Muscle of arm (tissue), 12 donors: Measurements from ENCODE around the gene SH2D1A. TPM values are rescaled to one million over a fixed set of nuclear protein-coding genes. Genes with fewer than 3 reads are reported as not detected.

Experiments used
- DNase-seq: peaks from one replicate; pipeline ENCODE4 v3.0.0-alpha.2; 2013
- polyA plus RNA-seq, 12 donors: library from polyadenylated mRNA; unstranded; fragments of 120-200 nt; gene quantifications; one replicate each; pipeline ENCODE4 v1.2.1, GENCODE V29; 2013; ENCODE audit not compliant: insufficient read length in 12 of 12

Gene SH2D1A
- polyA plus RNA-seq, 12 donors = 2.1 to 5.0 (median 3.3) TPM; not detected in 2

DNA sequence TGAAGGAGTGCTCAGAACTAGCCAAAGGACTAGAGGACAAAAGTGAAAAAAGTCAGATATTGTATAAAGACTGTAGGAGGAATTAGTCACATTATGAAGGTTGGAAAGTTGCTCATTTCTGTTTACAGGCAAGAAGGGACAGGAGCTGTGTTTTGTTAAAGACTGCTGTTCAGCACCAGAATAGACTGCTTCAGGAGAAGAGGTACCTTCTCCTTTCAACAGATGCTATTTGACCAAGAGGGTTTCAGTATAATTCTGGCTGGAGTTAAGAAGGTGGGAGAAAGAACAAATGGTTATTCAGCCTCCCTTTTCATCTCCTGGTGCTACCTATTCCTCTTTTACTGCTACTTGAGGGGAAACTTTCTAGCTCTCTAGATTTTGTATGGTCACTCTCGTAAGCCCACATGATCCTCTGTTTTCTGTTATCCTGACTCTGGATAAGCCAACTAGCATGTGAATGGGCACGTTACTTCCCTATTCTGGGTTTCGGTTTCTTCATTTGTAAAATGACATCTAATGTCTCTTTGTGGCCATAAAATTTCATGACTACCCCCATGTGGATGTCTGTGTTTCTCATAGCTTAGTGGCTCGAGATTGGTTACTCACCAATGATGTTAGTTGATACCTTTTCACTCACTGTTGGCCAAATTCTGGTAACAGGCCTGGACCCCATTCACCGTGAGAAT lies 68.9 kb downstream of the SH2D1A start:
- DNase-seq = no peak

- DNase-seq = no peak
Measured at GRCh38 chrX:124421898-124422655, 75.7 kb downstream of the SH2D1A start.

Other genes with a start within 250 kb of the SH2D1A start
- under 1 TPM in 1 of 12 donors, not detected in 11; 0.04 TPM for gene TEX13D, start 13.9 kb upstream of the SH2D1A start, polyA plus RNA-seq